ENCODE results near the gene RILP. TPM values are rescaled to one million over a fixed set of nuclear protein-coding genes. Genes with fewer than 3 reads are reported as not detected.

RILP gene
- total and polyA plus RNA-seq, 2 of the 4 experiments (the other 2 are of a cell fraction), result 3.9 to 6.0 TPM

DNA sequence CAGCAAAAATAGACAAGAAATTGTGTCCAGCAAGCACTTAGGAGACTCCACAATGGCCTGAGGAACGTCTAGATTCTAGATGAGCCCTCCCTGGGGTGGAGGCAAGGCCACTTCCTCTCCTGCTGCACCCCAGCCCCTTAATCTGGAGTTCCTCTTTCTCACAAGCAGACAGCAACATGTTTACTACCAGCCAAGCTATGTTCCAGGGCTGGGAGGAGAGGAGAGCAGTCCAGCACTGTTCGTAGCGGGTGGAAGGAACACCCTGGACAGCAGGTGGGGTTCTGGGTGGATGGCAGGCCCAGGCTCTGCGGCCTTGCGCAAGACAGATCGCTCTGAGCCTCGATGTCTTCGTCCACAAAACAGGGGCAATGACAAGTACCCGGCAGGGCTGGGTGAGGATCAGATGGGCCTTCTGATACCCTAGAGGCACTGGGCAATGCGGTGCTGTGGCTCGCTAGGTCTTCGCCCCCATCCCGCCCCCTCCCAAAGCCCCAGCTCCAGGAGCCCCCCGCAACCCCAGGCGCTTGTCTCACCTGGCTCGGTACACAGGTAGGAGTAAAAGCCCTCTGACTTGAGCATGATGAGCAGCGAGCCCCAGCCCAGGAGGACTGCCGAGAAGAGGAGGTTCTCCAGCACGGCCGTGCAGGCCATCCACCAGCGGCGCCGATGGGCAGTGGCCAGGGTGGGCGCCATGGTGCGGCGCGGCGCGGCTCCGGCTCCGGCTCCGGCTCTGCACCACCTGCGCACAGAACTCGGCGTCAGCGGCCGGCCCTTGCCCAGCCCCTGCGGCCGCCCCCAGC is 22.3 kb downstream of the RILP start:
- Histone ChIP-seq H3K9ac (ENCODE audit: low read depth, low read length) (no peak overlapping the region), H2BK20ac (ENCODE audit: low read depth, low read length) (no peak overlapping the region), H3K4me3 (ENCODE audit: insufficient read depth, low read depth, low read length) (peak overlapping the region; percentile 71), H2AK5ac (ENCODE audit: low read depth, low read length) (no peak overlapping the region), H2BK120ac (ENCODE audit: low read depth, low read length) (no peak overlapping the region), H2BK15ac (ENCODE audit: low read depth, low read length) (no peak overlapping the region), H2BK5ac (ENCODE audit: low read depth, low read length, poor library complexity, severe bottlenecking) (no peak overlapping the region), H3K27ac (ENCODE audit: insufficient read depth, low read length) (no peak overlapping the region), H3K4me2 (ENCODE audit: low read depth, low read length) (peak overlapping the region; percentile 46), H3K27me3 (ENCODE audit: control insufficient read depth, insufficient read depth, low read length) (peaks cover 11% of the 10 kb centered on the region; the same call in 1 of the 2 replicates), H3K18ac (ENCODE audit: low read depth, low read length) (no peak overlapping the region), H3K4ac (ENCODE audit: low read depth, low read length) (no peak overlapping the region), H2AFZ (replicated peaks; ENCODE audit: low read length, poor library complexity) (peak overlapping the region; percentile 96), H4K20me1 (ENCODE audit: insufficient read depth, low read length) (no peaks in the 10 kb centered on the region), H3K79me1 (ENCODE audit: low read depth in 1 of 2, low read length in 2 of 2) (no peaks in the 10 kb centered on the region), H4K91ac (ENCODE audit: insufficient read depth, low read depth, low read length) (no peak overlapping the region), H3K23ac (ENCODE audit: low read depth, low read length) (no peak overlapping the region), H3K36me3 (ENCODE audit: control insufficient read depth, insufficient read depth, low read length) (no peaks in the 10 kb centered on the region), H2AK9ac (replicated peaks; ENCODE audit: low read depth, low read length, poor library complexity) (no peak overlapping the region), H3K9me3 (ENCODE audit: control insufficient read depth, insufficient read depth, low read length) (no peaks in the 10 kb centered on the region), H3K56ac (ENCODE audit: extremely low read depth, insufficient read depth, low read length) (no peak overlapping the region), H4K8ac (ENCODE audit: low read depth in 2 of 2, low read length in 2 of 2) (no peak overlapping the region), H3K9me1 (ENCODE audit: insufficient read depth, low read length) (no peaks in the 10 kb centered on the region), H3K14ac (replicated peaks; ENCODE audit: low read depth, low read length) (no peak overlapping the region), H3K4me1 (ENCODE audit: control insufficient read depth, insufficient read depth, low read length) (peaks cover 5% of the 10 kb centered on the region), H4K5ac (ENCODE audit: low read depth, low read length) (no peak overlapping the region)
- DNase-seq (no peak), ATAC-seq (ENCODE audit: low read depth) (no peak)
- intact Hi-C loops (cut with micrococcal nuclease) (loop anchor here (5.0 kb wide), 1 partner anchor 35 kb away; no protein-coding TSS in a partner anchor), dilution Hi-C loops (cut with HindIII; ENCODE audit: low sequenced_read_pairs, unreplicated experiment) (no loop called here), in situ Hi-C loops (cut with MboI; ENCODE audit: low sequenced_read_pairs) (no loop called here)
- POLR2A ChIA-PET (ENCODE audit: unreplicated experiment), result interaction anchor here (0.5 kb wide), 1 partner anchor 12 kb away, joined by 3 read pairs; no protein-coding TSS in a partner anchor
- BruUV-seq (replicated peaks), result no TSS peak
- CTCF ChIA-PET, result interaction anchor here (1.6 to 3.2 kb wide), 2 partner anchors 53 to 54 kb away, joined by 6 to 23 read pairs; no protein-coding TSS in a partner anchor
- WGBS, 2 experiments (ENCODE audit: extremely low coverage in 2 of 2, insufficient read length in 1 of 2), result 11% methylated on average over 14 of the region's 39 CpGs; no CpG with 5 or more reads in 1 of the 2 experiments
- TF ChIP-seq BHLHE40 (IDR thresholded peaks at IDR 0.05; ENCODE audit: low read depth, low read length) (no peak), RCOR1 (IDR thresholded peaks at IDR 0.05; ENCODE audit: insufficient replicate concordance, low read length) (no peak), CEBPB (IDR thresholded peaks at IDR 0.05; ENCODE audit: low read depth, low read length) (peak; percentile 72), FOS (IDR thresholded peaks at IDR 0.05; ENCODE audit: low read depth, low read length) (no peak), MAFK (IDR thresholded peaks at IDR 0.05; ENCODE audit: low read depth, low read length) (no peak)

Measured in IMR-90 (cell line).